GM21737 (cell line): ENCODE measurements around the gene DCTPP1.

Experiments
- ATAC-seq: cut with Tn5 transposase; IDR thresholded peaks from one replicate; pipeline ENCODE4 v1.9.1; 2021; ENCODE audit warnings: mild to moderate bottlenecking, moderate library complexity; ENCODE audit not compliant: unreplicated experiment

DCTPP1 gene

GRCh38 chr16:30382111-30382881, 47.5 kb downstream of the DCTPP1 start, which contains the start of gene SEPTIN1:
TSS of gene SEPTIN1 (minus strand) at chr16:30382561. CDS start at chr16:30382542, 19 bp downstream.
- ATAC-seq: no peak

GRCh38 chr16:30381291-30382041, 48.4 kb downstream of the DCTPP1 start:
- no peak for ATAC-seq

- ATAC-seq: no peak
Observed at GRCh38 chr16:30380803-30381208, 49.0 kb downstream of the DCTPP1 start.

GRCh38 chr16:30380072-30380802, 49.6 kb downstream of the DCTPP1 start:
- ATAC-seq: no peak

- ATAC-seq: no peak
Observed at GRCh38 chr16:30379158-30379783, 50.6 kb downstream of the DCTPP1 start.

- peak; percentile 80 for ATAC-seq
Observed at GRCh38 chr16:30378236-30379157, 51.3 kb downstream of the DCTPP1 start.

GRCh38 chr16:30377812-30378235, 52.0 kb downstream of the DCTPP1 start:
- ATAC-seq: peak; percentile 31

GRCh38 chr16:30377050-30377811, 52.6 kb downstream of the DCTPP1 start:
- ATAC-seq: no peak

- ATAC-seq: no peak
Observed at GRCh38 chr16:30376461-30376902, 53.3 kb downstream of the DCTPP1 start.

- no peak for ATAC-seq
Observed at GRCh38 chr16:30375864-30376263, 54.0 kb downstream of the DCTPP1 start.

- ATAC-seq: no peak
Observed at GRCh38 chr16:30374538-30374937, 55.3 kb downstream of the DCTPP1 start, which contains the start of gene MYL11. TSS of gene MYL11 (plus strand) at chr16:30374802. CDS start at chr16:30374858, 56 bp downstream.
